H1 (cell line): ENCODE data around the gene OBSCN.

Experiments
- CEBPB ChIP-seq: IDR thresholded peaks from 2 replicates; pipeline ENCODE4 v1.6.1; 2012; ENCODE audit warnings: low read depth, low read length
- CTCF ChIP-seq, 3 experiments: IDR thresholded peaks; 1 replicate in 2 of 3; 2 replicates in 1 of 3; pipeline versions ENCODE4 v1.5.1 to v1.6.1; 2011; ENCODE audit warnings: low read length in 3 of 3, mild to moderate bottlenecking in 3 of 3, inconsistent platforms in 2 of 3, low read depth in 1 of 3, moderate library complexity in 1 of 3; ENCODE audit not compliant: insufficient read depth in 1 of 3; ENCODE audit errors: control extremely low read depth in 1 of 3
- JUND ChIP-seq: IDR thresholded peaks from 2 replicates; pipeline ENCODE4 v1.6.1; 2011; ENCODE audit warnings: mild to moderate bottlenecking, improper control_type of control experiment, low read length

- TF ChIP-seq CTCF (IDR thresholded peaks at IDR 0.05; ENCODE audit: control extremely low read depth in 1 of 3, insufficient read depth in 1 of 3, low read depth in 1 of 3, low read length in 3 of 3) (no peak), JUND (no peak), CEBPB (no peak)
Observed at GRCh38 chr1:228240411-228241240, 32.8 kb downstream of the OBSCN start.
